ENCODE measurements around the gene DMRTB1.

DMRTB1 gene

GRCh38 chr1:53431244-53431643 lies 28.0 kb upstream of the DMRTB1 start (continued):
- TF ChIP-seq, protein P1, sequence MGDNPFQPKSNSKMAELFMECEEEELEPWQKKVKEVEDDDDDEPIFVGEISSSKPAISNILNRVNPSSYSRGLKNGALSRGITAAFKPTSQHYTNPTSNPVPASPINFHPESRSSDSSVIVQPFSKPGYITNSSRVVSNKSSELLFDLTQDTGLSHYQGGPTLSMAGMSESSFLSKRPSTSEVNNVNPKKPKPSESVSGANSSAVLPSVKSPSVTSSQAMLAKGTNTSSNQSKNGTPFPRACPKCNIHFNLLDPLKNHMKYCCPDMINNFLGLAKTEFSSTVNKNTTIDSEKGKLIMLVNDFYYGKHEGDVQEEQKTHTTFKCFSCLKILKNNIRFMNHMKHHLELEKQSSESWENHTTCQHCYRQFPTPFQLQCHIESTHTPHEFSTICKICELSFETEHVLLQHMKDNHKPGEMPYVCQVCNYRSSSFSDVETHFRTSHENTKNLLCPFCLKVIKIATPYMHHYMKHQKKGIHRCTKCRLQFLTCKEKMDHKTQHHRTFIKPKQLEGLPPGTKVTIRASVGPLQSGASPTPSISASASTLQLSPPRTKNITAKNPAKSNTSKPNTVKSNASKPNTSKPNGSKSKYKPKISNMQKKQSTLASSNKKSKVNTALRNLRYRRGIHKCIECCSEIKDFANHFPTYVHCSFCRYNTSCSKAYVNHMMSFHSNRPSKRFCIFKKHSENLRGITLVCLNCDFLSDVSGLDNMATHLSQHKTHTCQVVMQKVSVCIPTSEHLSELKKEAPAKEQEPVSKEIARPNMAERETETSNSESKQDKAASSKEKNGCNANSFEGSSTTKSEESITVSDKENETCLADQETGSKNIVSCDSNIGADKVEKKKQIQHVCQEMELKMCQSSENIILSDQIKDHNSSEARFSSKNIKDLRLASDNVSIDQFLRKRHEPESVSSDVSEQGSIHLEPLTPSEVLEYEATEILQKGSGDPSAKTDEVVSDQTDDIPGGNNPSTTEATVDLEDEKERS (tag by site-specific recombination; IDR thresholded peaks at IDR 0.05): no peak
- TF ChIP-seq ZNF350 (tag by site-specific recombination; IDR thresholded peaks at IDR 0.05): no peak
- TF ChIP-seq KLF10 (tag by site-specific recombination; IDR thresholded peaks at IDR 0.05): no peak

GRCh38 chr1:53431805-53432565 lies 27.2 kb upstream of the DMRTB1 start:
- no peaks in the 10 kb centered on the region for H3K36me3 ChIP-seq (ENCODE audit: control insufficient read depth in 2 of 2, insufficient read depth in 1 of 2, low read length in 2 of 2)
- TF ChIP-seq TCF7L2 (IDR thresholded peaks at IDR 0.05; ENCODE audit: borderline replicate concordance, low read depth, low read length) (0 out of 2 replicates have a peak, but pooled peaks have one; percentile 11), ZNF596 (tag by site-specific recombination; IDR thresholded peaks at IDR 0.05) (no peak), FEZF1 (tag by site-specific recombination; IDR thresholded peaks at IDR 0.05) (no peak)
- POLR2A ChIA-PET: no interaction called here
- CTCF ChIA-PET: interaction anchor here (1.0 to 1.3 kb wide), 2 partner anchors 13 to 18 kb away, joined by 5 read pairs; no protein-coding TSS in a partner anchor
- no peaks in the 10 kb centered on the region for H3K9me3 ChIP-seq (ENCODE audit: control insufficient read depth, insufficient read depth, low read depth, low read length)
- H3K4me3 ChIP-seq (ENCODE audit: low read depth, low read length): no peak overlapping the region
- H3K27ac ChIP-seq (ENCODE audit: extremely low read depth, low read depth, low read length): no peak overlapping the region
- H3K4me1 ChIP-seq (ENCODE audit: control insufficient read depth, insufficient read depth, low read length): no peaks in the 10 kb centered on the region

- POLR2A ChIA-PET: no interaction called here
- H3K27ac ChIP-seq (ENCODE audit: extremely low read depth, low read depth, low read length): no peak overlapping the region
- no peak overlapping the region for H3K4me3 ChIP-seq (ENCODE audit: low read depth, low read length)
- H3K36me3 ChIP-seq (ENCODE audit: control insufficient read depth in 2 of 2, insufficient read depth in 1 of 2, low read length in 2 of 2): no peaks in the 10 kb centered on the region
- no peaks in the 10 kb centered on the region for H3K9me3 ChIP-seq (ENCODE audit: control insufficient read depth, insufficient read depth, low read depth, low read length)
- no peaks in the 10 kb centered on the region for H3K4me1 ChIP-seq (ENCODE audit: control insufficient read depth, insufficient read depth, low read length)
- CTCF ChIA-PET: interaction anchor here (1.0 to 1.3 kb wide), 2 partner anchors 13 to 17 kb away, joined by 5 read pairs; no protein-coding TSS in a partner anchor
- TF ChIP-seq ZNF521 (tag by site-specific recombination; IDR thresholded peaks at IDR 0.05) (no peak), ZNF626 (tag by site-specific recombination; IDR thresholded peaks at IDR 0.05) (no peak), SP2 (tag by site-specific recombination; IDR thresholded peaks at IDR 0.05) (no peak), ZNF670 (tag by site-specific recombination; IDR thresholded peaks at IDR 0.05; ENCODE audit: low read depth) (no peak), REPIN1 (tag by site-specific recombination; IDR thresholded peaks at IDR 0.05; ENCODE audit: low read depth) (no peak), ZNF2 (tag by site-specific recombination; IDR thresholded peaks at IDR 0.05) (no peak), ZNF341 (tag by site-specific recombination; IDR thresholded peaks at IDR 0.05; ENCODE audit: low read depth) (no peak), ZBTB11 (tag by site-specific recombination; conservative IDR thresholded peaks at IDR 0.05; ENCODE audit: low read depth) (no peak), GFI1B (tag by site-specific recombination; IDR thresholded peaks at IDR 0.05) (no peak), ZNF350 (tag by site-specific recombination; IDR thresholded peaks at IDR 0.05) (no peak), ZBTB1 (tag by site-specific recombination; IDR thresholded peaks at IDR 0.05) (no peak), ZSCAN30 (tag by site-specific recombination; IDR thresholded peaks at IDR 0.05) (no peak)
- TF ChIP-seq, protein P2, sequence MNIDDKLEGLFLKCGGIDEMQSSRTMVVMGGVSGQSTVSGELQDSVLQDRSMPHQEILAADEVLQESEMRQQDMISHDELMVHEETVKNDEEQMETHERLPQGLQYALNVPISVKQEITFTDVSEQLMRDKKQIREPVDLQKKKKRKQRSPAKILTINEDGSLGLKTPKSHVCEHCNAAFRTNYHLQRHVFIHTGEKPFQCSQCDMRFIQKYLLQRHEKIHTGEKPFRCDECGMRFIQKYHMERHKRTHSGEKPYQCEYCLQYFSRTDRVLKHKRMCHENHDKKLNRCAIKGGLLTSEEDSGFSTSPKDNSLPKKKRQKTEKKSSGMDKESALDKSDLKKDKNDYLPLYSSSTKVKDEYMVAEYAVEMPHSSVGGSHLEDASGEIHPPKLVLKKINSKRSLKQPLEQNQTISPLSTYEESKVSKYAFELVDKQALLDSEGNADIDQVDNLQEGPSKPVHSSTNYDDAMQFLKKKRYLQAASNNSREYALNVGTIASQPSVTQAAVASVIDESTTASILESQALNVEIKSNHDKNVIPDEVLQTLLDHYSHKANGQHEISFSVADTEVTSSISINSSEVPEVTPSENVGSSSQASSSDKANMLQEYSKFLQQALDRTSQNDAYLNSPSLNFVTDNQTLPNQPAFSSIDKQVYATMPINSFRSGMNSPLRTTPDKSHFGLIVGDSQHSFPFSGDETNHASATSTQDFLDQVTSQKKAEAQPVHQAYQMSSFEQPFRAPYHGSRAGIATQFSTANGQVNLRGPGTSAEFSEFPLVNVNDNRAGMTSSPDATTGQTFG (tag by site-specific recombination; IDR thresholded peaks at IDR 0.05; ENCODE audit: borderline replicate concordance): no peak
- TF ChIP-seq, protein P3, sequence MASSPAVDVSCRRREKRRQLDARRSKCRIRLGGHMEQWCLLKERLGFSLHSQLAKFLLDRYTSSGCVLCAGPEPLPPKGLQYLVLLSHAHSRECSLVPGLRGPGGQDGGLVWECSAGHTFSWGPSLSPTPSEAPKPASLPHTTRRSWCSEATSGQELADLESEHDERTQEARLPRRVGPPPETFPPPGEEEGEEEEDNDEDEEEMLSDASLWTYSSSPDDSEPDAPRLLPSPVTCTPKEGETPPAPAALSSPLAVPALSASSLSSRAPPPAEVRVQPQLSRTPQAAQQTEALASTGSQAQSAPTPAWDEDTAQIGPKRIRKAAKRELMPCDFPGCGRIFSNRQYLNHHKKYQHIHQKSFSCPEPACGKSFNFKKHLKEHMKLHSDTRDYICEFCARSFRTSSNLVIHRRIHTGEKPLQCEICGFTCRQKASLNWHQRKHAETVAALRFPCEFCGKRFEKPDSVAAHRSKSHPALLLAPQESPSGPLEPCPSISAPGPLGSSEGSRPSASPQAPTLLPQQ (tag by site-specific recombination; IDR thresholded peaks at IDR 0.05): no peak
- TF ChIP-seq, protein P4, sequence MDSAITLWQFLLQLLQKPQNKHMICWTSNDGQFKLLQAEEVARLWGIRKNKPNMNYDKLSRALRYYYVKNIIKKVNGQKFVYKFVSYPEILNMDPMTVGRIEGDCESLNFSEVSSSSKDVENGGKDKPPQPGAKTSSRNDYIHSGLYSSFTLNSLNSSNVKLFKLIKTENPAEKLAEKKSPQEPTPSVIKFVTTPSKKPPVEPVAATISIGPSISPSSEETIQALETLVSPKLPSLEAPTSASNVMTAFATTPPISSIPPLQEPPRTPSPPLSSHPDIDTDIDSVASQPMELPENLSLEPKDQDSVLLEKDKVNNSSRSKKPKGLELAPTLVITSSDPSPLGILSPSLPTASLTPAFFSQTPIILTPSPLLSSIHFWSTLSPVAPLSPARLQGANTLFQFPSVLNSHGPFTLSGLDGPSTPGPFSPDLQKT (IDR thresholded peaks at IDR 0.05; ENCODE audit: borderline replicate concordance, low read depth, low read length): no peak
These were observed 26.6 kb upstream of the DMRTB1 start for GRCh38 chr1:53432611-53433010.
